ENCODE results near the gene HEXA.

HEXA gene

GRCh38 chr15:72375501-72375845, 341 bp downstream of the HEXA start:
- peak; percentile 40 for DNase-seq (ENCODE audit: low spot score)

GRCh38 chr15:72372361-72372760, 3.5 kb downstream of the HEXA start:
- no peak for DNase-seq (ENCODE audit: low spot score)

- DNase-seq (ENCODE audit: low spot score) = no peak
Measured at GRCh38 chr15:72369964-72370363, 5.8 kb downstream of the HEXA start.

- no peak for DNase-seq (ENCODE audit: low spot score)
Measured at GRCh38 chr15:72368899-72369298, 6.9 kb downstream of the HEXA start.

GRCh38 chr15:72368325-72368724, 7.5 kb downstream of the HEXA start:
- DNase-seq (ENCODE audit: low spot score) = no peak

- DNase-seq (ENCODE audit: low spot score) = no peak
Measured at GRCh38 chr15:72365844-72366243, 10.0 kb downstream of the HEXA start.

GRCh38 chr15:72361176-72361575, 14.6 kb downstream of the HEXA start:
- DNase-seq (ENCODE audit: low spot score) = no peak

- DNase-seq (ENCODE audit: low spot score) = peak; percentile 74
Measured at GRCh38 chr15:72358650-72359171, 17.1 kb downstream of the HEXA start.

GRCh38 chr15:72358121-72358520, 17.7 kb downstream of the HEXA start:
- no peak for DNase-seq (ENCODE audit: low spot score)

- DNase-seq (ENCODE audit: low spot score) = no peak
Measured at GRCh38 chr15:72354496-72354895, 21.3 kb downstream of the HEXA start.

- no peak for DNase-seq (ENCODE audit: low spot score)
Measured at GRCh38 chr15:72353266-72353665, 22.5 kb downstream of the HEXA start.

- DNase-seq (ENCODE audit: low spot score) = no peak
Measured at GRCh38 chr15:72345806-72346205, 30.0 kb downstream of the HEXA start.

- no peak for DNase-seq (ENCODE audit: low spot score)
Measured at GRCh38 chr15:72345280-72345679, 30.5 kb downstream of the HEXA start.

- DNase-seq (ENCODE audit: low spot score) = no peak
Measured at GRCh38 chr15:72344602-72345001, 31.2 kb downstream of the HEXA start.

GRCh38 chr15:72342385-72342784, 33.4 kb downstream of the HEXA start:
- DNase-seq (ENCODE audit: low spot score) = no peak

GRCh38 chr15:72341361-72341760, 34.5 kb downstream of the HEXA start:
- no peak for DNase-seq (ENCODE audit: low spot score)

- DNase-seq (ENCODE audit: low spot score) = no peak
Measured at GRCh38 chr15:72340366-72340765, 35.4 kb downstream of the HEXA start.

GRCh38 chr15:72339777-72340177, 36.0 kb downstream of the HEXA start:
- DNase-seq (ENCODE audit: low spot score) = peak; percentile 87

- peak; percentile 79 for DNase-seq (ENCODE audit: low spot score)
Measured at GRCh38 chr15:72338617-72339321, 37.0 kb downstream of the HEXA start.

GRCh38 chr15:72338148-72338547, 37.7 kb downstream of the HEXA start:
- DNase-seq (ENCODE audit: low spot score) = no peak

GRCh38 chr15:72334842-72335241, 41.0 kb downstream of the HEXA start:
- DNase-seq (ENCODE audit: low spot score) = no peak

- DNase-seq (ENCODE audit: low spot score) = no peak
Measured at GRCh38 chr15:72331021-72331420, 44.8 kb downstream of the HEXA start.

GRCh38 chr15:72323752-72324151, 52.1 kb downstream of the HEXA start:
- DNase-seq (ENCODE audit: low spot score) = no peak

GRCh38 chr15:72319985-72320671, 55.7 kb downstream of the HEXA start, which contains the start of gene CELF6:
TSS of gene CELF6 (minus strand) at chr15:72320157. CDS start at chr15:72319874, 283 bp downstream.
- DNase-seq (ENCODE audit: low spot score) = peak; percentile 88
